ENCODE results near the gene PPFIA4. TPM values are rescaled to one million over a fixed set of nuclear protein-coding genes. Genes with fewer than 3 reads are reported as not detected.
A peak's percentile ranks its signal among the peaks of the same experiment; 100 is the strongest.

PPFIA4 gene
- total and polyA plus RNA-seq, 9 of the 15 experiments (the other 6 are each of a cell fraction or from before 2014, with no cell fraction given), result 0.07 to 12.0 (median 0.70) TPM

DNA sequence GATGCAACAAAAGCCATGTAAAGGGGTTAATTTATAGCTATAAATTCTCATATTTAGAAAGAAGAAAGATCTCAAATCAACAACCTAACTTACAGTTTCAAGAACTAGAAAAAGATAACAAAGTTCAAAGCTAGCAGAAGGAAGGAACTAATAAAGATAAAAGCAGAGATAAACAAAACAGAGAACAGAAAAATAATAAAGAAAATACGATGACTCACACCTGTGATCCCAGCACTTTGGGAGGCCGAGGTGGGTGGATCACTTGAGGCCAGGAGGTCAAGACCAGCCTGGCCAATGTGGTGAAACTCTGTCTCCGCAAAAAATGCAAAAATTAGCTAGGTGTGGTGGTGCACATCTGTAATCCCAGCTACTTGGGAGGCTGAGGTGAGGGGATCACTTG, 31.5 kb upstream of the PPFIA4 start (continued):
- TF ChIP-seq KDM5B (IDR thresholded peaks at IDR 0.05; ENCODE audit: insufficient replicate concordance, low read depth, low read length) (no peak), CBX2 (IDR thresholded peaks at IDR 0.05; ENCODE audit: insufficient read depth, low read length, poor library complexity, severe bottlenecking) (no peak), C11orf30 (IDR thresholded peaks at IDR 0.05; ENCODE audit: low read depth) (peak; percentile 37; the same call in 1 of the 2 replicates)
- TF ChIP-seq, protein P1, sequence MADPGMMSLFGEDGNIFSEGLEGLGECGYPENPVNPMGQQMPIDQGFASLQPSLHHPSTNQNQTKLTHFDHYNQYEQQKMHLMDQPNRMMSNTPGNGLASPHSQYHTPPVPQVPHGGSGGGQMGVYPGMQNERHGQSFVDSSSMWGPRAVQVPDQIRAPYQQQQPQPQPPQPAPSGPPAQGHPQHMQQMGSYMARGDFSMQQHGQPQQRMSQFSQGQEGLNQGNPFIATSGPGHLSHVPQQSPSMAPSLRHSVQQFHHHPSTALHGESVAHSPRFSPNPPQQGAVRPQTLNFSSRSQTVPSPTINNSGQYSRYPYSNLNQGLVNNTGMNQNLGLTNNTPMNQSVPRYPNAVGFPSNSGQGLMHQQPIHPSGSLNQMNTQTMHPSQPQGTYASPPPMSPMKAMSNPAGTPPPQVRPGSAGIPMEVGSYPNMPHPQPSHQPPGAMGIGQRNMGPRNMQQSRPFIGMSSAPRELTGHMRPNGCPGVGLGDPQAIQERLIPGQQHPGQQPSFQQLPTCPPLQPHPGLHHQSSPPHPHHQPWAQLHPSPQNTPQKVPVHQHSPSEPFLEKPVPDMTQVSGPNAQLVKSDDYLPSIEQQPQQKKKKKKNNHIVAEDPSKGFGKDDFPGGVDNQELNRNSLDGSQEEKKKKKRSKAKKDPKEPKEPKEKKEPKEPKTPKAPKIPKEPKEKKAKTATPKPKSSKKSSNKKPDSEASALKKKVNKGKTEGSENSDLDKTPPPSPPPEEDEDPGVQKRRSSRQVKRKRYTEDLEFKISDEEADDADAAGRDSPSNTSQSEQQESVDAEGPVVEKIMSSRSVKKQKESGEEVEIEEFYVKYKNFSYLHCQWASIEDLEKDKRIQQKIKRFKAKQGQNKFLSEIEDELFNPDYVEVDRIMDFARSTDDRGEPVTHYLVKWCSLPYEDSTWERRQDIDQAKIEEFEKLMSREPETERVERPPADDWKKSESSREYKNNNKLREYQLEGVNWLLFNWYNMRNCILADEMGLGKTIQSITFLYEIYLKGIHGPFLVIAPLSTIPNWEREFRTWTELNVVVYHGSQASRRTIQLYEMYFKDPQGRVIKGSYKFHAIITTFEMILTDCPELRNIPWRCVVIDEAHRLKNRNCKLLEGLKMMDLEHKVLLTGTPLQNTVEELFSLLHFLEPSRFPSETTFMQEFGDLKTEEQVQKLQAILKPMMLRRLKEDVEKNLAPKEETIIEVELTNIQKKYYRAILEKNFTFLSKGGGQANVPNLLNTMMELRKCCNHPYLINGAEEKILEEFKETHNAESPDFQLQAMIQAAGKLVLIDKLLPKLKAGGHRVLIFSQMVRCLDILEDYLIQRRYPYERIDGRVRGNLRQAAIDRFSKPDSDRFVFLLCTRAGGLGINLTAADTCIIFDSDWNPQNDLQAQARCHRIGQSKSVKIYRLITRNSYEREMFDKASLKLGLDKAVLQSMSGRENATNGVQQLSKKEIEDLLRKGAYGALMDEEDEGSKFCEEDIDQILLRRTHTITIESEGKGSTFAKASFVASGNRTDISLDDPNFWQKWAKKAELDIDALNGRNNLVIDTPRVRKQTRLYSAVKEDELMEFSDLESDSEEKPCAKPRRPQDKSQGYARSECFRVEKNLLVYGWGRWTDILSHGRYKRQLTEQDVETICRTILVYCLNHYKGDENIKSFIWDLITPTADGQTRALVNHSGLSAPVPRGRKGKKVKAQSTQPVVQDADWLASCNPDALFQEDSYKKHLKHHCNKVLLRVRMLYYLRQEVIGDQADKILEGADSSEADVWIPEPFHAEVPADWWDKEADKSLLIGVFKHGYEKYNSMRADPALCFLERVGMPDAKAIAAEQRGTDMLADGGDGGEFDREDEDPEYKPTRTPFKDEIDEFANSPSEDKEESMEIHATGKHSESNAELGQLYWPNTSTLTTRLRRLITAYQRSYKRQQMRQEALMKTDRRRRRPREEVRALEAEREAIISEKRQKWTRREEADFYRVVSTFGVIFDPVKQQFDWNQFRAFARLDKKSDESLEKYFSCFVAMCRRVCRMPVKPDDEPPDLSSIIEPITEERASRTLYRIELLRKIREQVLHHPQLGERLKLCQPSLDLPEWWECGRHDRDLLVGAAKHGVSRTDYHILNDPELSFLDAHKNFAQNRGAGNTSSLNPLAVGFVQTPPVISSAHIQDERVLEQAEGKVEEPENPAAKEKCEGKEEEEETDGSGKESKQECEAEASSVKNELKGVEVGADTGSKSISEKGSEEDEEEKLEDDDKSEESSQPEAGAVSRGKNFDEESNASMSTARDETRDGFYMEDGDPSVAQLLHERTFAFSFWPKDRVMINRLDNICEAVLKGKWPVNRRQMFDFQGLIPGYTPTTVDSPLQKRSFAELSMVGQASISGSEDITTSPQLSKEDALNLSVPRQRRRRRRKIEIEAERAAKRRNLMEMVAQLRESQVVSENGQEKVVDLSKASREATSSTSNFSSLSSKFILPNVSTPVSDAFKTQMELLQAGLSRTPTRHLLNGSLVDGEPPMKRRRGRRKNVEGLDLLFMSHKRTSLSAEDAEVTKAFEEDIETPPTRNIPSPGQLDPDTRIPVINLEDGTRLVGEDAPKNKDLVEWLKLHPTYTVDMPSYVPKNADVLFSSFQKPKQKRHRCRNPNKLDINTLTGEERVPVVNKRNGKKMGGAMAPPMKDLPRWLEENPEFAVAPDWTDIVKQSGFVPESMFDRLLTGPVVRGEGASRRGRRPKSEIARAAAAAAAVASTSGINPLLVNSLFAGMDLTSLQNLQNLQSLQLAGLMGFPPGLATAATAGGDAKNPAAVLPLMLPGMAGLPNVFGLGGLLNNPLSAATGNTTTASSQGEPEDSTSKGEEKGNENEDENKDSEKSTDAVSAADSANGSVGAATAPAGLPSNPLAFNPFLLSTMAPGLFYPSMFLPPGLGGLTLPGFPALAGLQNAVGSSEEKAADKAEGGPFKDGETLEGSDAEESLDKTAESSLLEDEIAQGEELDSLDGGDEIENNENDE (IDR thresholded peaks at IDR 0.05; ENCODE audit: low read depth, low read length), result no peak
- TF ChIP-seq, protein P2, sequence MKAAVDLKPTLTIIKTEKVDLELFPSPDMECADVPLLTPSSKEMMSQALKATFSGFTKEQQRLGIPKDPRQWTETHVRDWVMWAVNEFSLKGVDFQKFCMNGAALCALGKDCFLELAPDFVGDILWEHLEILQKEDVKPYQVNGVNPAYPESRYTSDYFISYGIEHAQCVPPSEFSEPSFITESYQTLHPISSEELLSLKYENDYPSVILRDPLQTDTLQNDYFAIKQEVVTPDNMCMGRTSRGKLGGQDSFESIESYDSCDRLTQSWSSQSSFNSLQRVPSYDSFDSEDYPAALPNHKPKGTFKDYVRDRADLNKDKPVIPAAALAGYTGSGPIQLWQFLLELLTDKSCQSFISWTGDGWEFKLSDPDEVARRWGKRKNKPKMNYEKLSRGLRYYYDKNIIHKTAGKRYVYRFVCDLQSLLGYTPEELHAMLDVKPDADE (conservative IDR thresholded peaks at IDR 0.05; ENCODE audit: control insufficient read depth, low read depth, low read length), result no peak
